Measurements from ENCODE around the gene HMG20B. TPM values are rescaled to one million over a fixed set of nuclear protein-coding genes. Genes with fewer than 3 reads are reported as not detected.

Gene HMG20B
- total RNA-seq, 6 donors from 2014 or later = 79.5 to 183 (median 85.9) TPM

DNA sequence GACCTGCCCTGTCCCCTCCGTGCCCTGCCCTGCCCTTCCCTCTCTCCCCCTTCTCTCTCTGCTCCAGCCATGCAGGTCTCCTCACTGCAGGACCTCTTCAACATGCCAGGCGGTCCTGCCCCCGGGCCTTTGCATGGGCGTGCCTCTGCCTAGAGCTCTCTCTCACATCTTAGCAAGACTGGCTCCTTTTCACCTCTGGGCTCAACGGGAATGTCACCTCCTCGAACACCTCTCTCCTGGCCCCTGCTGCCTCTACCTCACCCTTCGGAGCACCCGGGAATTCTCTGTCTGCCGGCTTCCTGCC lies 21.0 kb upstream of the HMG20B start:
- Histone ChIP-seq H3K36me3 (peaks cover 0 to 15% (median 8%) of the 10 kb centered on the region in 4 donors), H3K27me3 (no peaks in the 10 kb centered on the region), H3K4me3 (no peak overlapping the region), H3K27ac (no peak overlapping the region), H3K4me1 (peaks cover 21 to 64% (median 33%) of the 10 kb centered on the region in 4 donors), H3K9me3 (no peaks in the 10 kb centered on the region)
- no peak for DNase-seq
- 82 to 84% methylated on average over 9 of the region's 9 CpGs for WGBS, 2 donors
- TF ChIP-seq POLR2A (IDR thresholded peaks at IDR 0.05) (no peak), EP300 (IDR thresholded peaks at IDR 0.05) (no peak), POLR2AphosphoS5 (IDR thresholded peaks at IDR 0.05) (no peak), CTCF (IDR thresholded peaks at IDR 0.05) (no peak)
- ATAC-seq (ENCODE audit: low FRiP score in 2 of 2) = no peak

DNA sequence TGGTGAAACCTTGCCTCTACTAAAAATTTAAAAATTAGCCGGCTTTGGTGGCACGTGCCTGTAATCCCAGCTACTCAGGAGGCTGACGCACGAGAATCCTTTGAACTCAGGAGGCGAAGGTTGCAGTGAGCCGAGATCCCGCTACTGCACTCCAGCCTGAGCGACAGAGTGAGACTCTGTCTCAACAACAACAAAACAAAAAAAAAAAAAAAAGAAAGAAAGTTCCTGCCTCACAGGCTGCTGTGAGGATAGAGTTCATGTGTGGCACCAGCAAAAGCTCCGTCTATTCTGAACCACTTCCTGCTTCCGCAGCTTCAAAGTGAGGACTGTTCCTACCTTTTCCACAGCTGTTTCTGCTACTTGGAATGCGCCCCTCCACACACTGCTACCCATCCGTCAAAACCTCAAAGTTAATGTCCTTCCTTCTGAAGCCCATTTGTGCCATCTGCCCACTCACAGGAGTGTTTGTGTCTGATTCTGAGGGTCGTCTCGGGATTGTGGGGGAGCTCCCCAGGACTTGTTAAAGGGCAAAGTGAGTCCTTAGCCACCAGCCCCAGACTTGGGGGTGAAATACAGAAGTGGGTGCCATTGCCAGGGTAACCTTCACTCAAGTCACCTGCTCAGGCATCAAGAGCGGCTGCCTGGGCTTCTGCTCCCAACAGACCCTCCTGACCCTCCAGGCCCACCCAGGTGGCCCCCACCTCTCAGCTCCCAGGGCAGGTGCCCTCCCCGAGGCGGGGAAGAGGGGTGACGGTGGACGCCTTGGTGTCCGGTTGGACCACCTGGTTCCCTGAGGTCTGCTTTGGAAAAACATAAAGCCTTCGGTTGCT lies 18.3 kb upstream of the HMG20B start:
- H3K36me3 ChIP-seq = peaks cover 0 to 3% (median 0%) of the 10 kb centered on the region in 4 donors
- ATAC-seq (ENCODE audit: low FRiP score in 2 of 2) (no peak), DNase-seq (no peak)
- no peaks in the 10 kb centered on the region for H3K27me3 ChIP-seq
- TF ChIP-seq EP300 (IDR thresholded peaks at IDR 0.05) (no peak), CTCF (IDR thresholded peaks at IDR 0.05) (no peak), POLR2A (IDR thresholded peaks at IDR 0.05) (no peak), POLR2AphosphoS5 (IDR thresholded peaks at IDR 0.05) (no peak)
- H3K9me3 ChIP-seq = no peaks in the 10 kb centered on the region
- H3K27ac ChIP-seq = peak overlapping the region; percentile 51 to 88 (median 86)
- WGBS, 2 donors = 66% methylated on average over 19 to 21 of the region's 21 CpGs
- H3K4me3 ChIP-seq = no peak overlapping the region
- H3K4me1 ChIP-seq = peaks cover 21 to 48% (median 39%) of the 10 kb centered on the region in 4 donors

GRCh38 chr19:3555653-3556422 lies 16.9 kb upstream of the HMG20B start:
- Histone ChIP-seq H3K4me3 (peak overlapping the region in 3 of 4 donors; percentile 98 to 99 (median 99)), H3K4me1 (peaks cover 21 to 48% (median 39%) of the 10 kb centered on the region in 4 donors), H3K9me3 (no peaks in the 10 kb centered on the region), H3K27me3 (no peaks in the 10 kb centered on the region), H3K36me3 (peaks cover 0 to under 1% (median 0%) of the 10 kb centered on the region in 4 donors), H3K27ac (peak overlapping the region in 2 of 4 donors; percentile 88 to 89)
- no peak for DNase-seq
- WGBS, 2 donors = 74 to 79% methylated on average over 7 to 12 of the region's 15 CpGs
- TF ChIP-seq POLR2AphosphoS5 (IDR thresholded peaks at IDR 0.05) = no peak
- ATAC-seq (ENCODE audit: low FRiP score in 2 of 2) = no peak

GRCh38 chr19:3556423-3556977 lies 16.2 kb upstream of the HMG20B start:
- TF ChIP-seq CTCF (IDR thresholded peaks at IDR 0.05) (no peak), POLR2AphosphoS5 (IDR thresholded peaks at IDR 0.05) (no peak), POLR2A (IDR thresholded peaks at IDR 0.05) (no peak), EP300 (IDR thresholded peaks at IDR 0.05) (no peak)
- peaks cover 21 to 48% (median 39%) of the 10 kb centered on the region in 4 donors for H3K4me1 ChIP-seq
- peak overlapping the region; percentile 35 to 89 (median 84) for H3K27ac ChIP-seq
- ATAC-seq (ENCODE audit: low FRiP score in 2 of 2) = no peak
- 28 to 40% methylated on average over 6 to 9 of the region's 9 CpGs for WGBS, 2 donors
- no peaks in the 10 kb centered on the region for H3K9me3 ChIP-seq
- DNase-seq = no peak
- H3K36me3 ChIP-seq = no peaks in the 10 kb centered on the region
- no peaks in the 10 kb centered on the region for H3K27me3 ChIP-seq
- H3K4me3 ChIP-seq = peak overlapping the region; percentile 89 to 99 (median 98)

DNA sequence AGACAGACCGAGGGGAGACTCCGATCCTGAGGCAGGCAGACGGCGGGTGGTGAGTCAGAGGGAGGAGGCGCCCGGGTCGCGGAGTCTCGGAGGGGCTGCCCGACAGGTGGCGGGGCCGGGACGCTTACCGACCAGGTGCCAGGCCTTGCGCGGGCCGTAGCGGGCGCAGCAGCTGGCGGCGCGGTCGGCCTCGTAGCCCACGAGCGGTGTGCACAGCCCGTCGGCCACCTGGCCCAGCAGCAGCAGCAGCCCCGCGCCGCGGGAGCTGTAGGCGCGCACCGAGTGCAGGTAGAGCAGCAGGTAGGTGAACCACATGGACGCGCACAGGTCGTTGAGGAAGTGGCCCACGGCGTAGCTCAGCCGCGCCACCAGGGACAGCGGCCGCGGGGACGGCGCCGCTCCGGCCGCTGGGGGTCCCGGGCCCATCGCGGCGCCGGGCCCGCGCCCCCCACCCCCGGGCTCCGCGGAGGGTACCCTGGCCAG lies 15.7 kb upstream of the HMG20B start:
- 1% methylated on average over 19 of the region's 60 CpGs; no CpG with 5 or more reads in 1 of the 2 donors for WGBS, 2 donors
- Histone ChIP-seq H3K4me3 (peak overlapping the region; percentile 89 to 99 (median 98)), H3K27ac (peak overlapping the region; percentile 35 to 89 (median 84)), H3K4me1 (peaks cover 21 to 48% (median 39%) of the 10 kb centered on the region in 4 donors), H3K27me3 (no peaks in the 10 kb centered on the region), H3K36me3 (no peaks in the 10 kb centered on the region), H3K9me3 (no peaks in the 10 kb centered on the region)
- TF ChIP-seq POLR2A (IDR thresholded peaks at IDR 0.05) (no peak), POLR2AphosphoS5 (IDR thresholded peaks at IDR 0.05) (no peak), CTCF (IDR thresholded peaks at IDR 0.05) (peak in 4 of 6 experiments; percentile 34 to 59 (median 46))
- DNase-seq (peak; percentile 49 to 90), ATAC-seq (ENCODE audit: low FRiP score in 2 of 2) (peak in 1 of 2 donors; percentile 27)
